ENCODE measurements around the gene TPRN. TPM values are rescaled to one million over a fixed set of nuclear protein-coding genes. Genes with fewer than 3 reads are reported as not detected.

The TPRN gene
- total and polyA plus RNA-seq, 2 of the 4 experiments (the other 2 are of a cell fraction) = 1.8 to 5.3 TPM

DNA sequence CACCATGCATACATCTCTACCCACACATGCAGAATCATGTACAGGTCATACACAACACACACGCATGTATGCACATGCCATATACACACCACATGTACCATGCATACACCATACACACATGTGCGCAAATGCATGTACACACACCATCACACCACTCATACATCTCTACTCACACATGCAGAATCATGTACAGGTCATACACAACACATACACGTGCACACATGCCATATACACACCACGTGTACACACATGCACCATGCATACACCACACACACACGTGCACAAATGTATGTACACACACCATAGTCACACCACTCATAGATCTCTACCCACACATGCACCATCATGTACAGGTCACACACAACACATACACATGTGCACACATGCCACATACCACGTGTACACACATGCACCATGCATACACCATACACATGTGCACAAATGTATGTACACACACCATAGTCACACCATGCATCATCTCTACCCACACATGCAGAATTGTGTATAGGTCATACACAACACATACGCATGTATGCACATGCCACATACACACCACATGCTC is 47.6 kb downstream of the TPRN start:
- H3K23ac ChIP-seq (ENCODE audit: low read depth, low read length) = no peak overlapping the region
- H3K9me3 ChIP-seq (ENCODE audit: control insufficient read depth, insufficient read depth, low read length) = no peaks in the 10 kb centered on the region

More for the DNA sequence above, 47.6 kb downstream of the TPRN start:
- 85% methylated on average over 7 of the region's 7 CpGs; no CpG with 5 or more reads in 1 of the 2 experiments for WGBS, 2 experiments (ENCODE audit: extremely low coverage in 2 of 2, insufficient read length in 1 of 2)
- H4K8ac ChIP-seq (ENCODE audit: low read depth in 2 of 2, low read length in 2 of 2) = no peak overlapping the region
- dilution Hi-C loops (cut with HindIII; ENCODE audit: low sequenced_read_pairs, unreplicated experiment) = no loop called here
- H3K4me3 ChIP-seq (ENCODE audit: insufficient read depth, low read depth, low read length) = no peak overlapping the region
- H4K5ac ChIP-seq (ENCODE audit: low read depth, low read length) = no peak overlapping the region
- BruUV-seq (replicated peaks) = no TSS peak
- POLR2A ChIA-PET (ENCODE audit: unreplicated experiment) = no interaction called here
- DNase-seq (no peak), ATAC-seq (ENCODE audit: low read depth) (no peak)
- no peaks in the 10 kb centered on the region for H3K36me3 ChIP-seq (ENCODE audit: control insufficient read depth, insufficient read depth, low read length)
- no peak overlapping the region for H2BK5ac ChIP-seq (ENCODE audit: low read depth, low read length, poor library complexity, severe bottlenecking)
- H2BK15ac ChIP-seq (ENCODE audit: low read depth, low read length) = no peak overlapping the region
- peaks cover 2% of the 10 kb centered on the region; the same call in 1 of the 2 replicates for H3K4me1 ChIP-seq (ENCODE audit: control insufficient read depth, insufficient read depth, low read length)
- peaks cover 26% of the 10 kb centered on the region for H3K27me3 ChIP-seq (ENCODE audit: control insufficient read depth, insufficient read depth, low read length)
- H4K91ac ChIP-seq (ENCODE audit: insufficient read depth, low read depth, low read length) = no peak overlapping the region
- no peak overlapping the region for H2BK20ac ChIP-seq (ENCODE audit: low read depth, low read length)
- H2AK9ac ChIP-seq (replicated peaks; ENCODE audit: low read depth, low read length, poor library complexity) = no peak overlapping the region
- no peaks in the 10 kb centered on the region for H3K79me1 ChIP-seq (ENCODE audit: low read depth in 1 of 2, low read length in 2 of 2)
- no peak overlapping the region for H3K56ac ChIP-seq (ENCODE audit: extremely low read depth, insufficient read depth, low read length)
- TF ChIP-seq SMC3 (IDR thresholded peaks at IDR 0.05; ENCODE audit: low read depth, low read length) (no peak), BHLHE40 (IDR thresholded peaks at IDR 0.05; ENCODE audit: low read depth, low read length) (no peak), POLR2A (IDR thresholded peaks at IDR 0.05; ENCODE audit: low read depth, low read length) (no peak), RCOR1 (IDR thresholded peaks at IDR 0.05; ENCODE audit: insufficient replicate concordance, low read length) (no peak), NFE2L2 (IDR thresholded peaks at IDR 0.05; ENCODE audit: low read depth, low read length) (no peak), RFX5 (IDR thresholded peaks at IDR 0.05; ENCODE audit: low read depth, low read length) (no peak), MAFK (IDR thresholded peaks at IDR 0.05; ENCODE audit: low read depth, low read length) (no peak), FOS (IDR thresholded peaks at IDR 0.05; ENCODE audit: low read depth, low read length) (no peak), CHD1 (IDR thresholded peaks at IDR 0.05; ENCODE audit: low read depth, low read length) (no peak), MAZ (IDR thresholded peaks at IDR 0.05; ENCODE audit: borderline replicate concordance, low read depth, low read length) (no peak), CEBPB (IDR thresholded peaks at IDR 0.05; ENCODE audit: low read depth, low read length) (no peak), RAD21 (IDR thresholded peaks at IDR 0.05; ENCODE audit: low read length) (no peak), MXI1 (IDR thresholded peaks at IDR 0.05; ENCODE audit: borderline replicate concordance, low read depth, low read length) (no peak)
- TF ChIP-seq, protein P1, sequence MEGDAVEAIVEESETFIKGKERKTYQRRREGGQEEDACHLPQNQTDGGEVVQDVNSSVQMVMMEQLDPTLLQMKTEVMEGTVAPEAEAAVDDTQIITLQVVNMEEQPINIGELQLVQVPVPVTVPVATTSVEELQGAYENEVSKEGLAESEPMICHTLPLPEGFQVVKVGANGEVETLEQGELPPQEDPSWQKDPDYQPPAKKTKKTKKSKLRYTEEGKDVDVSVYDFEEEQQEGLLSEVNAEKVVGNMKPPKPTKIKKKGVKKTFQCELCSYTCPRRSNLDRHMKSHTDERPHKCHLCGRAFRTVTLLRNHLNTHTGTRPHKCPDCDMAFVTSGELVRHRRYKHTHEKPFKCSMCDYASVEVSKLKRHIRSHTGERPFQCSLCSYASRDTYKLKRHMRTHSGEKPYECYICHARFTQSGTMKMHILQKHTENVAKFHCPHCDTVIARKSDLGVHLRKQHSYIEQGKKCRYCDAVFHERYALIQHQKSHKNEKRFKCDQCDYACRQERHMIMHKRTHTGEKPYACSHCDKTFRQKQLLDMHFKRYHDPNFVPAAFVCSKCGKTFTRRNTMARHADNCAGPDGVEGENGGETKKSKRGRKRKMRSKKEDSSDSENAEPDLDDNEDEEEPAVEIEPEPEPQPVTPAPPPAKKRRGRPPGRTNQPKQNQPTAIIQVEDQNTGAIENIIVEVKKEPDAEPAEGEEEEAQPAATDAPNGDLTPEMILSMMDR (conservative IDR thresholded peaks at IDR 0.05; ENCODE audit: low read depth, low read length) = no peak
- TF ChIP-seq, protein P2, sequence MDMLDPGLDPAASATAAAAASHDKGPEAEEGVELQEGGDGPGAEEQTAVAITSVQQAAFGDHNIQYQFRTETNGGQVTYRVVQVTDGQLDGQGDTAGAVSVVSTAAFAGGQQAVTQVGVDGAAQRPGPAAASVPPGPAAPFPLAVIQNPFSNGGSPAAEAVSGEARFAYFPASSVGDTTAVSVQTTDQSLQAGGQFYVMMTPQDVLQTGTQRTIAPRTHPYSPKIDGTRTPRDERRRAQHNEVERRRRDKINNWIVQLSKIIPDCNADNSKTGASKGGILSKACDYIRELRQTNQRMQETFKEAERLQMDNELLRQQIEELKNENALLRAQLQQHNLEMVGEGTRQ (IDR thresholded peaks at IDR 0.05; ENCODE audit: low read depth, low read length) = no peak
- TF ChIP-seq, protein P3, sequence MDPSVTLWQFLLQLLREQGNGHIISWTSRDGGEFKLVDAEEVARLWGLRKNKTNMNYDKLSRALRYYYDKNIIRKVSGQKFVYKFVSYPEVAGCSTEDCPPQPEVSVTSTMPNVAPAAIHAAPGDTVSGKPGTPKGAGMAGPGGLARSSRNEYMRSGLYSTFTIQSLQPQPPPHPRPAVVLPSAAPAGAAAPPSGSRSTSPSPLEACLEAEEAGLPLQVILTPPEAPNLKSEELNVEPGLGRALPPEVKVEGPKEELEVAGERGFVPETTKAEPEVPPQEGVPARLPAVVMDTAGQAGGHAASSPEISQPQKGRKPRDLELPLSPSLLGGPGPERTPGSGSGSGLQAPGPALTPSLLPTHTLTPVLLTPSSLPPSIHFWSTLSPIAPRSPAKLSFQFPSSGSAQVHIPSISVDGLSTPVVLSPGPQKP (IDR thresholded peaks at IDR 0.05; ENCODE audit: borderline replicate concordance, low read depth, low read length) = no peak
- no peak overlapping the region for H3K4ac ChIP-seq (ENCODE audit: low read depth, low read length)
- H3K9me1 ChIP-seq (ENCODE audit: insufficient read depth, low read length) = peaks cover 8% of the 10 kb centered on the region
- H3K18ac ChIP-seq (ENCODE audit: low read depth, low read length) = no peak overlapping the region
- no peak overlapping the region for H2AFZ ChIP-seq (replicated peaks; ENCODE audit: low read length, poor library complexity)
- H4K20me1 ChIP-seq (ENCODE audit: insufficient read depth, low read length) = 0 out of 2 replicates have a peak, but pooled peaks cover 5% of the 10 kb centered on the region
- no peak overlapping the region for H3K4me2 ChIP-seq (ENCODE audit: low read depth, low read length)
- in situ Hi-C loops (cut with MboI; ENCODE audit: low sequenced_read_pairs) = no loop called here
- no peak overlapping the region for H2BK120ac ChIP-seq (ENCODE audit: low read depth, low read length)
- CTCF ChIA-PET = no interaction called here
- no peak overlapping the region for H3K27ac ChIP-seq (ENCODE audit: insufficient read depth, low read length)
- no peak overlapping the region for H3K9ac ChIP-seq (ENCODE audit: low read depth, low read length)
- no peak overlapping the region for H3K14ac ChIP-seq (replicated peaks; ENCODE audit: low read depth, low read length)
- intact Hi-C loops (cut with micrococcal nuclease) = no loop called here
- H2AK5ac ChIP-seq (ENCODE audit: low read depth, low read length) = no peak overlapping the region
